NCI-H2029 treated with DMSO at 0.1 percent for 48 hours (cell line): ENCODE measurements around the gene TLCD5.

ENCODE experiments used
- DNase-seq: peaks from one replicate; lab custom pipeline; 2025; lab: John Stamatoyannopoulos, UW

The TLCD5 gene

DNA sequence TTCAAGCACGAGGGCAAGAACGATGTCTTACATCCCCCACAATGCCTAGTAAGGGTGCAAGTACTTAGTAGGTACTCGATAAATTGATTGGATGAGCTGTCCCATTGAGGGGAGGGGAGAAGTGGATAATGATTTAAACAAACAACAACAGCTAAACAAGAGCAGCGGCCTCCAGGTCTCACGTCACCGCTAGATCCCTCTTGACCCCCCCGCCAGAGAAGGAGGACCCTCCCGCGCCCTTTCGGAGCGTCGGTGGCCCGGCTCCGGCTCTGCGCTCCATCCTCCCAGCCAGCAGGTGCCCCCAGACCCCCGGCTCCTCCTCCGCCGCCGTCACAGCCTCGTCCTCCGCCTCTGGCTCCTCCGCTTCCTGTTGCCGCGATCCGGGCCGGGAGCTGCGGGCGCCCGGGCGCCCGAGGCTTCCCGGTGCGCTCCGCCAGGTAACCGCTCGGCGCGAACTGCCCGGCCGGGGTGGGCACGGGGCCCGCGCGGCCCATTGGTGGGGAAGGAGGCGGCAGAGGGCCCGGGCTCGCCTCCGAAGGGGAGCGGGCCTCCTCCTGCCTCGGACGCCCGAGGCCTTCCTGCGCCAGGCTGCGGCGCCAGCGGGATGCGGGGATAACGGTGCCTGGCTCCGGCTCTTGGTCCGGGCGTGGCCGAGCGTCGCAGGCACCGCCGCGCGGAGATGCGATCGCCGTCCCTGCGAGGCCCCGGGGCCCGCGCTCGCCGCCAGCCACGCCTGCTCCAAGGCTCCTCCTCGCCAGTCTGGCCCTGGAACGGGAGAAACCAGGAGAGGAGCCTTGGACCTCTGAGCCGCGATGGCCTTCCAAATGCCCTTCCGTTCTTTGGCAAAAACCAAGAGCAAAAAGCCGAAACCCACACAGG lies at the start of gene TLCD5:
Gene TLCD5 (plus strand): TSS at position 368 of the 879 bp plus-strand sequence. CDS start 2,143 bp downstream, outside the sequence.
- peak; percentile 39 for DNase-seq

GRCh38 chr11:120279502-120279901 lies 45.6 kb upstream of the TLCD5 start:
- DNase-seq, result no peak

DNA sequence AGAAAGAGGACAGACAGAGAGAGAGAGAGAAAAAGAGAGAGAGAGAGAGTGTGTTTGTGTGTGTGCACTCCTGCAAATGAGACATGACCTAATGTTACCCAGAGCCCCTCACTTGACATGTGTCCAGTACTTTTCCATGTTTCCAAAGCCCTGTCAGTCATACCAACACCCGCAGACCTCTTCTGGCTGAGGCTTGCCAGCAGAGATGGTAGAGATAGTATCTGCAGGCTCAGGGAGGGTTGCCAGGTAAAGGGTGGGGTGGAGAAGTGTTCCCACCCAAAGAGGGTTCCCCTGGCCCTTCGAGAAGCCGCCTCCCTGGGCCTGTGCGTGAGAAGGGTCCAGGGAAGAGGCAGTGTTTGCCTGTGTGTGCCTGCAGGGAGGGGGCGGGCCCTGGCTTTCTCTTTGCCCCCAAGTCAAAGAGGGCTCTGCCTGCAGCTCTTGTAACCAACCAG lies 44.5 kb upstream of the TLCD5 start:
- no peak for DNase-seq

GRCh38 chr11:120281143-120281795 lies 43.8 kb upstream of the TLCD5 start:
- no peak for DNase-seq

DNA sequence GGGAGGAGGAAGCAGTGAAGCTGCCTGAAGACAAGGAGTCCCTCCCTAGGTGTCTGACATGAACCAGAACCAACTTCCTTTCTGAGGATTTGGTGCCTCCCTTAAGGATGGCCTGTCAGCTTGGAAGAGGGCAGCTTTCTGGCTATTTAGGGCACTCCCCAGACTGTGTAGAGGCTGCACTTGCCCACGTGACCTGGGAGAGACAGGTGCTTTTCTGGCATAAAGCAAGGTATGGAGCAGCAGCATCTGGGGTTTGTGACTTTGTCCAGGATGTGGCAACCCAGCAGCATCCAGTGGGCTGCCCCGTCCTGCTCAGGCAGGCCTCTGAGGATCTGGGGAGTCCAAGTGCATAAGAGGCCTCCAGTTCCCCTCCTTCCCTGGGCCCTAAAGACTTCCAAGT lies 42.0 kb upstream of the TLCD5 start:
- DNase-seq, result no peak

DNA sequence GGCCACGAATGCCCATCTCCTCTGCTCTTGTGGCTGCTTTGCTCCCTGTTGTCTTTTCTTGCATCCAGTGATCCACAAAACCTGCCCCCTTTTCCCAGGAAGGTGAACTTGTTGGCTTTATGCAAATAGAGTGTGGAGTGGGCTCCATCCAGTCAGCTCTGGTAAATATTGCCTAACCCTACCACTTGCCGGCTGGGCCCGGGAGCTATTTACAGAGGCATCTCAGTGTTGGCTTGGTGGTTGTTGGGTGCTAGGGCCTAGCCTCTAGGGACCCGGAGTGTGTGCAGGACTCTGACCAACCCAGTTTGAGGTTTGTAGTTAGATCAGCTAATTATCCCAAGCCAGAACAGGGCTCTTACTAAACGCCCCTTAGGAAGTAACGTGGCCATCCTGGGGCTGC lies 40.8 kb upstream of the TLCD5 start:
- no peak for DNase-seq

DNA sequence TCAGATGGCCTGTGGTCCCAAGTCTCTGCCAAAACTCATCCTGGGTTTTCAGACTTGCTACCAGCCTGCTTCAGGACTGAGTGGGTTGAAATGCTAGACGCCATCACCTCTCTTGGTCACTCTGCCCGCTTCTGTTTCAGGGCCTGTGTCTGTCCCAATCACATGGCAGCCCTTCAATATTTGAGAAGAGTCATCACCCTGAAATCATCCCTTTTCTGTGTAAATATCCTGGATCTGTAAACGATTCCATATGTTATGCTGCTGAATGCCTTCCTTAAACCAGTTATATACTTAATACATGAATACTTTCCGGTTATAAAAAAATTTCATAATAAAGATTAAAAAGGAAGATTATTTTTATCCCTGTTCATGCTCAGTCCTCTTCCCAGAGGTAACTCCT lies 39.8 kb upstream of the TLCD5 start:
- DNase-seq, result no peak

- no peak for DNase-seq
Measured at GRCh38 chr11:120288021-120288420, 37.1 kb upstream of the TLCD5 start.

DNA sequence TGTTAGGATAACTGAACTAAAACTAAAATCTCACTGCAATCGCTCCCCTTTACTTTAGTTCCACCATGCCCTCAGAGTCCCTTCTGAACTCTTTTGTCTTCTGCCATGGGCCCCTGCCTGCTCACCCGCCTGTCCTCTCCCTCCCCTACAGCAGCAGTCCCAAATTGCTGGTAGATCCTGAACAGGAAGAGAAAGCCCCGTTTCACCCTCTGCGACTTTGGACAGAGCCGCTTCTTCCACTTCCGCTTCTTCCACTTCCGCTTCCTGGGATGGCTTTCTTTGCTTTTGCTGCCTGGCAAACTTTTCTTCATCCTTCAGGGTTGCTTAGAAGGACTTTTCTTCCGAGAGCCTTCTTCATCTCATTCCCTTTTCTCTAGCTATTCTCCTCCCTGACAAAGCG lies 35.7 kb upstream of the TLCD5 start:
- DNase-seq, result no peak

GRCh38 chr11:120290956-120291355 lies 34.1 kb upstream of the TLCD5 start:
- DNase-seq, result no peak

GRCh38 chr11:120293038-120293800 lies 31.9 kb upstream of the TLCD5 start:
- no peak for DNase-seq

DNA sequence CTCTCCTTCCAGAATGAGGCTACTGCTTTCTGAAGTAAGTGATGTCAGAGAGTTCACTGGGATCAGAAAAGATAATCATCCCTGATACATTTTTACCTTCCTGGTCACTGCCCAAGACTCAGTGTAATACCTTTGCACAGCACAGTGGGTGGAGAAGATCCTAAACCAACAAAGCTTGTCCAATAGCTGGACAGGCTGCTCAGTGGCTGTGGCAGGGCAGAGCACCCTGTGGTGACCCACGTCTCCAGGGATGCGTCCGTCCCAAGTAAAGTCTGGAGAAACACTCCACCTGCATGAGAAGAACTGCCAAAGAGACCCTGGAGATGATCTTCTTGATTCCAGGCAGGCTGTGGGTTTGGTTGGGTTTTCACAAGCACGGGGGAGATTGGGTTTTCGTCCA lies 31.0 kb upstream of the TLCD5 start:
- DNase-seq, result no peak

DNA sequence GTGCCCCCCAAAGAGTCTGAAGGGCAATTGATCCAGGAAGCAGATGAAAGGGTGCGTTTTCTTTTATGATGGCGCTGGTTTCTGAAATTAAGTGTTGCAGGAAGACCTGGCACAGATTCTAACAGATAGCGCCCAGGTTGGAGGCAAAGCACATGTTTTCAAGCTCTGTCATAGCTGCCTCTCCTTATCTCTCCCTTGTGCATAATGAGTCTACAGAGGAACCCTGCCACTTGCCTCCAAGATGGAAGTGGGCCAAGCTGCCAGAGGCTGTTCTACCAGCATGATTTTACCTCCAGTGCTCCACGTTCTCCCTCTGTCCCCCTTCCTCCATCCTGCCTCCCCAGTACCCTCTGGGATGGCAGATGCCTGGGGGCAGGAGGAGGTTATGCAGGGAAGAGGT lies 30.0 kb upstream of the TLCD5 start:
- no peak for DNase-seq

DNA sequence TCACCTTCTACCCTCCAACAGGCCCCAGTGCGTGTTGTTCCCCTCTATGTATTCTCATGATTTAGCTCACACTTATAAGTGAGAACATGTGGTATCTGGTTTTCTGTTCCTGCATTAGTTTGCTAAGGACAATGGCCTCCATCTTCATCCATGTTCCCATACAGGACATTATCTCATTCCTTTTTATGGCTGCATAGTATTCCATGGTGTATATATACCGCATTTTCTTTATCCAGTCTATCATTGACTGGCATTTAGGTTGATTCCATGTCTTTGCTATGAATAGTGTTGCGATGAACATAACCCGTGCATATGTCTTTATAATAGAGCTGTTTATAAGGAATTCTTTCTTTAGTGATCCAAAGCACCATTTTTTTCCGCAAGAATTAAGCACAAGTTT lies 28.5 kb upstream of the TLCD5 start:
- DNase-seq, result no peak

DNA sequence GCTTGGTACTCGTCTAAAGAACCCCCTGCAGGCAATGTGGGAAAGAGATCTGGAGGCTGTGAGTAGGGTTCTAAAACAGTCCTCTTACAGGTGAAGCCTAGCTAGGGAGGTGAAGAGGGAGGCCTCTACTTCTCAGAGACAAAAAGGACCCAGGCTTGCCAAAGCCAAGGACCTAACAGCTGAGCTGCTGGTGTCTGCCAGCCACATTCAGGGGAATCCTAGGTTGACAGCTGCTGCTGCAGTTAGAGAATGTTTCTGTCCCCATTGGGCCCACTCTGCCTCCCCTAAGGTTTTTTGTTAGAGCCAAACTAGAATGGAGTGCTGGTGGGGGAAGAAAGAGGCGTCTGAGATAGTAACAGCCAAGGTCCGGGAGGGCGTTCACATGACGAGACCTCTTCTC lies 26.6 kb upstream of the TLCD5 start:
- DNase-seq, result no peak

- DNase-seq, result peak; percentile 93
Measured at GRCh38 chr11:120302001-120302805, 22.9 kb upstream of the TLCD5 start.

- DNase-seq, result peak; percentile 76
Measured at GRCh38 chr11:120303004-120303637, 22.0 kb upstream of the TLCD5 start.

DNA sequence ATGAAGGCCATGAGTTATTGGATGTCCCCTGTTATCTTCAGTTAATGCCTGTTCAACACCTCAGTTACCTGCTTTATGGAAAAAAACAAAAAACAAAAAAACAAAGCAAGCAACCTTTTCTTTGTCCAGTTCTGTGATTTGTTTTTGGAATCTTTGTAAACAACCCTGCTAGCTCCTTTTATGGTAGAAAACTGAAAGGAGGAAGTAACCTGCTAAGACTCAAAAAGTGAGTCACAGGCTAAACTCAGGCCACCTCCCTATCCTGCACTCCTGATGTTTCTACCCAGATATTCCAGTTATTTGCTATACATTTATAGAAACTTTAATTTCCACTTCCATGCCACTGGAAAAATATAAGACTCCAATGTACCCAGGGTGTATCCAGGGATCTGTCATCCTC lies 20.6 kb upstream of the TLCD5 start:
- DNase-seq, result no peak

- DNase-seq, result no peak
Measured at GRCh38 chr11:120305286-120305685, 19.8 kb upstream of the TLCD5 start.

DNA sequence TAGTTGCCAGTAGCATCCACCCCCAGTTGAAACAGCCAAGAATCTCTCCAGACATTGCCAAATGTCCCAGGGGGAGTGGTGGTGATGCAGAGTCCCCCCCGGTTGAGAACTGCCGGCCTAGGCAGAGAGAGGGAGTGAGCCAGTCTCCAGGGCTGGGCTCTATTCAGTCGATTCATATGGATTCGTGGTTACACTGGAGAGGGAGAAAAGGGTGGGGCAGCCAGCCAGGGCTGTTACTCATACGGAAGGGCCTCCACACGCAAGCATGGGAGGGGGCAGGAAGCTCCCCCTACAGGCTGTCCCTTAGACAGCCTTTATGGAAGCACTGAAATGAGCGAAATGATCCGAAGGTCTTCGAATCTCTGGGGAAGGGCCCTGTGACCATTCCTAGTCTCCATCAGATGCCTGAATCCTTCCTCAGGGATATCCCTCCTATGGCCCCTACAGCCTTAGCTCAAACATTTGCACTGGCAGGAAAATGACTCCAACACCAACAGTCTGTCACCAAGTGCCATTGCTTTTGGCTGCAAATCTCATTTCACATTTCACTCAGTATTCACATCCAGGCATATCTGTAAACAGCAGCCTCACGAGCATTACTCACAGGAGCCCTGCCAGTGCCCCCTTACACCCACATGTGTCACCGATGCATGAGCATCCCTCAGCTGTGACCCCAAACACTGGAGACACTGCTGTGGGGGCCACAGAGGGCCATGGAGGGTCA lies 18.4 kb upstream of the TLCD5 start:
- no peak for DNase-seq

GRCh38 chr11:120307476-120307875 lies 17.6 kb upstream of the TLCD5 start:
- DNase-seq, result no peak
